Right cardiac atrium (tissue), 5 donors: Measurements from ENCODE around the gene MFAP1. TPM values are rescaled to one million over a fixed set of nuclear protein-coding genes. Genes with fewer than 3 reads are reported as not detected.
"Not testable (repeated sequence)": the region's sequence is repeated elsewhere in the genome, so short reads cannot be mapped to it uniquely, and the experiment has no call there.

ENCODE experiments used
- ATAC-seq, 2 donors: fragments of 200-7000 bp; cut with Tn5 transposase; one replicate each; pipeline versions ENCODE4 v1.8.0 to v1.9.1; 2020; ENCODE audit warnings: moderate library complexity in 2 of 2, mild to moderate bottlenecking in 1 of 2
- DNase-seq, 3 donors: peaks; one replicate each; pipeline ENCODE4 v3.0.0-alpha.2; 2020
- H3K27ac ChIP-seq: one replicate; pipeline ENCODE4 v1.5.1; 2013; ENCODE audit warnings: mild to moderate bottlenecking, low read length, control low read depth, moderate library complexity
- H3K27me3 ChIP-seq: one replicate; pipeline ENCODE4 v1.6.1; 2013; ENCODE audit not compliant: control insufficient read depth, insufficient read depth
- H3K4me1 ChIP-seq: one replicate; pipeline ENCODE4 v1.6.1; 2013; ENCODE audit warnings: low read length; ENCODE audit not compliant: control insufficient read depth, insufficient read depth
- H3K4me3 ChIP-seq: one replicate; pipeline ENCODE4 v1.5.1; 2013; ENCODE audit warnings: low read length, control low read depth
- H3K9me3 ChIP-seq: one replicate; pipeline ENCODE4 v1.6.1; 2013; ENCODE audit warnings: low read length; ENCODE audit not compliant: control insufficient read depth
- WGBS: extraction: QIAGEN DNeasy Blood & Tissue Kit; methylation state at CpG from one replicate; pipeline ENCODE4 v1.1.7; 2013; 5-methylcytosine and 5-hydroxymethylcytosine counted together
- intact Hi-C, 4 donors: fragments of 100-400 bp; cut with DNase I; formaldehyde crosslinking; loops; one replicate each; pipeline versions ENCODE4 v1.11.0 to v1.14.0; 2022 to 2023
- polyA plus RNA-seq: library from polyadenylated mRNA; stranded (reverse); fragments of 200-250 nt; gene quantifications from one replicate; pipeline ENCODE4 v1.2.3, GENCODE V29; 2013
- total RNA-seq, 4 donors: library from RNA; stranded (reverse); fragmentation: NEBNext Ultra II Directional; extraction: Animal tissue kit (Norgen Biotek cat#: 25700); gene quantifications; one replicate each; pipeline ENCODE4 v1.2.1, GENCODE V29; 2021
- donor health status: healthy with polysubstance abuse.
- donor health status: DM: no; HTN: yes; CAD: no.
- donor health status: DM: no; HTN: no; CAD: no.
- donor health status: DM: no; HTN: yes; CAD: no; lungs with severe emphysema.
- donor health status: DM: yes; HTN: yes; CAD: no.

MFAP1 gene
- total and polyA plus RNA-seq, 5 donors, result 17.4 to 21.2 (median 19.7) TPM

DNA sequence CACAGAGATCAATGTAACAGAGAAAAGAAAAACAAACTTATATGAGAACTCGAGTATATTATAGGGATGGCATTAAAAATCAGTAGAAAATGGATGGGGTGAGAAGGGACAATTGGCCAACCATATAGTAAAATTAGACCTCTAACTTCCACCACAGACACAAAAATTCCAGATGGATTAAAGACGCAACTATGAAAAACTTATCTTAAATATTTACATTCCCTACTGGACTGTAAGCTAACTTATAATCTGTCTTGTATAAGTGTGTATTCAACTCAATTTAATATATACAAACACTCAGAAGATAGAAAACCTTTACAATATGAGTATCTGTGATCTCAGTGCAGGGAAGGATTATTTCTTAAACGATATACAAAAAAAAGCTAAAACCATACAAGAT, 3.0 kb downstream of the MFAP1 start:
- Histone ChIP-seq H3K9me3 (no peaks in the 10 kb centered on the region), H3K27me3 (no peaks in the 10 kb centered on the region), H3K4me1 (peaks cover 7% of the 10 kb centered on the region), H3K27ac (no peak overlapping the region), H3K4me3 (no peak overlapping the region)
- WGBS, result 80% methylated on average over 3 of the region's 3 CpGs
- intact Hi-C loops, result no loop called here
- ATAC-seq (no peak), DNase-seq (no peak)

- WGBS, result 92% methylated on average over 5 of the region's 5 CpGs
- intact Hi-C loops, result not testable (repeated sequence)
These were observed 9.4 kb downstream of the MFAP1 start for GRCh38 chr15:43815064-43815463.

DNA sequence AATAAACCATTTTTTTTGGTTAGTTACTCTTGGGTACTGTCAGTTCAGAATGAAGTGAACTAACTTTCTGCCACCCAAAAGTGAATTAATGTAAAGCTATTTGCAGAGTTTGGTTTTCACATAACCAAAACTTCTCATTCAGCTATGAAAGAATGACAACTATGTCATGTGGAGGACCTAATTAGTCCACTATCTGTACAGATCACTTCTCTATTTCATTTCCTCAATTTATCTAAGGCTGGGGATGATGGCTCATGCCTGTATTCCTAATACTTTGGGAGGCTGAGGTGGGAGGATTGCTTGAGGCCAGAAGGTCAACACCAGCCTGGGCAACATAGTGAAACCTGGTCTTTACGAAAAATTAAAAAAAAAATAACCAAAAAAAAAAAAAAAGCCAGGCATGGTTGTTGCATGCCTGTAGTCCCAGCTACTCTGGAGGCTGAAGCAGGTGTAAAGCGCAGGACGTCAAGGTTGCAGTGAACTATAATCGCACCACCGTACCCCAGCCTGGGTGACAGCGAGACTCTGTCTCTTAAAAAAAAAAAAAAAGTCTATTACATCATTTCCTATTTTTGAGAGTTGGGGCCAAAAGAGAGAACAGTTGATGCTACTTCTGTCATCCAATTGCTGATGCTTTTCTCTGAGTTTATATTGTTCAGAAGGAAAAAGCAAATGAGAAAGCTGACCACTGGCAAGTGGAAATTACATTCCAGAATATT, 15.4 kb downstream of the MFAP1 start:
- H3K27ac ChIP-seq, result no peak overlapping the region
- WGBS, result 81% methylated on average over 6 of the region's 6 CpGs

More at GRCh38 chr15:43815064-43815463, 9.4 kb downstream of the MFAP1 start:
- not testable (repeated sequence) for H3K4me1 ChIP-seq, H3K4me3 ChIP-seq, H3K9me3 ChIP-seq, ATAC-seq, H3K27ac ChIP-seq, H3K27me3 ChIP-seq, DNase-seq

DNA sequence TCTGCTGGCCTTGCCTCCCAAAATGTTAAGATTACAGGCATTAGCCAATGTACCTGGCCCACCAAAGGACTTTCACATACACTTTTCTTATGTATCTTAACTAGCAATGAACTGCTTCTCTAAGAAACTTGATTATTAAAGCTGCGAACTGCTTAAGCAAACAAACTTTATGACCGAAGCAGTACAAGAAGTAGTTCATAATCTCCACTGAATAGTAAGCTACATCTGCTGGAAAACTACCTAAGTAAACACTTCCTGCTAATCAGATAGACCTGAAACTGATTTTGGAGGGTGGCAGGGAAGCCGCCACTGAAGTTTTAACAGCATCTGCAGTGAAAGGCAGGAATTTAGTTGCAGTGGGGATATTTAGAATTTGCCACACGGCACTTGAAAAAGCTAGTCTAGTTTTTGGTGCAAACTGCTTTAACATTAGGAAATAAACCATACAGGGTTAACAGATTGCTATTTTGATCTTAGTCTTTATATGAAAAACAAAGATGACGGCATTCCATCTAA, 16.0 kb downstream of the MFAP1 start:
- Histone ChIP-seq H3K4me3 (no peak overlapping the region), H3K9me3 (no peaks in the 10 kb centered on the region), H3K4me1 (no peaks in the 10 kb centered on the region), H3K27ac (no peak overlapping the region), H3K27me3 (no peaks in the 10 kb centered on the region)
- DNase-seq, result no peak
- WGBS, result 97% methylated on average over 5 of the region's 5 CpGs
- no peak for ATAC-seq
- intact Hi-C loops, result no loop called here

More for the DNA sequence above, 15.4 kb downstream of the MFAP1 start:
- H3K4me3 ChIP-seq, result no peak overlapping the region
- DNase-seq (no peak), ATAC-seq (no peak)
- no peaks in the 10 kb centered on the region for H3K9me3 ChIP-seq
- no peaks in the 10 kb centered on the region for H3K27me3 ChIP-seq
- intact Hi-C loops, result no loop called here
- no peaks in the 10 kb centered on the region for H3K4me1 ChIP-seq

GRCh38 chr15:43802676-43803075, 21.8 kb downstream of the MFAP1 start:
- WGBS, result 96% methylated on average over 7 of the region's 7 CpGs
- H3K4me3 ChIP-seq, H3K27ac ChIP-seq, intact Hi-C loops, H3K27me3 ChIP-seq, ATAC-seq, H3K4me1 ChIP-seq, H3K9me3 ChIP-seq, DNase-seq: not testable (repeated sequence)

DNA sequence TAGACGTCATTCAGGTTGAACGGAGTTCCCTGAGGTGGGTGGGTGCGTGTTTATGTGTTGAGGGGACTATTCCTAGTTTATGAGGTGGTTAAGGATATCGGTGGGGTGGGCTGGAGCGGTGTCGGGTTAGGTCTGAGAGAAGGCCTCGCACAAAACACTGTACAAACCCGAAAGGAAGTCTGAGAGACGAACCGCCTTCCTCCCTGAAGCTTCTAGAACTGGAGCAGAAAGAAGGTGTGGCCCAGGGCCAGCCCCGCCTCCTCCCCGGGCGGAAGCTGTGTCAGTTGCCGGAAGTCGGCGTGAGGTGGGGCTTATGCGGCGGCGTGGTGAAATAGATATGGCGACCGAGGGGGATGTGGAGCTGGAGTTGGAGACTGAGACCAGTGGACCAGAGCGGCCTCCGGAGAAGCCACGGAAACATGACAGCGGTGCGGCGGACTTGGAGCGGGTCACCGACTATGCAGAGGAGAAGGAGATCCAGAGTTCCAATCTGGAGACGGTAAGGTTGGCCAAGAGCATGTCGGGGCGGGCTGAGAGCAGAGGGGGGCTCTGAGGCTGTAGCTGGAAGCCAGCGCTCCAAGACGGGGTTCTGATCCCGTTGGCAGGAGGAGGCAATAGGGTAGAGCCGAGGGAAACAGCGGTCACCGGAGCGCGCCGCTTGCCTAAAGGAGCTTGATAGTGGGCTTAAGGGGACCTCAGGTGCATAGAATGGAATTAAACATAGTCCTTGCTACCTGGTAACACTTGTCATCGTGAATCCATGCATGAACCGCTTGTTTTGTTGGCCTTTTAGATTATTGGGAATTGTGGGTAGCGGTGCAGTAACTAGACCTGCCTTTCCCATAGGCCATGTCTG, 24.0 kb downstream of the MFAP1 start, which contains the start of gene HYPK:
TSS of gene HYPK (plus strand) at position 314 of the 856 bp plus-strand sequence. CDS start at position 338, 24 bp downstream.
- Histone ChIP-seq H3K4me3 (peak within 1 kb of the TSS; percentile 99), H3K27ac (peak within 1 kb of the TSS; percentile 89), H3K27me3 (no peaks in the 10 kb centered on the region), H3K9me3 (no peaks in the 10 kb centered on the region), H3K4me1 (peaks cover 15% of the 10 kb centered on the region)
- peak; percentile 95 to 98 (median 97) for DNase-seq
- intact Hi-C loops, result no loop called here
- WGBS, result 8% methylated on average over 44 of the region's 44 CpGs
- peak; percentile 92 to 93 for ATAC-seq

DNA sequence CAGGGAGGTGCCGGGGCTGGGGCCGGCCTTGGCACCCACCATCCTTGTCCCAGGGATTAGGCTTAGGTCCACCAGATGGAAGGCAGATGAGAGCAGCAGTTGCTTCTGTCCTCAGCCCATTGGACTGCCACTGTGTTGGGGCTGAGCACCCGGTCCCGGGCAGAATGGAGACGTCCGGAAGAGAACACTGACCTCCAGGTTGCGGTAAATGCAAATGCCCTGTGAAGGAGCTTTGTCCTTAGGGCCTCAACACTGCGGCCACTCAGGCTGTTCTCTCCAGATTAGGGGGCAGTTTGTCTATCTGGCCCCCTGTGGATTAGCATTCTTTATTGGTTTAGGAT, 24.6 kb downstream of the MFAP1 start, which contains the start of gene SERINC4:
TSS of gene SERINC4 (minus strand) at position 276 of the 341 bp plus-strand sequence. CDS start at position 42, 234 bp downstream.
- H3K27ac ChIP-seq, result peak within 1 kb of the TSS; percentile 89
- 97% methylated on average over 8 of the region's 8 CpGs for WGBS
- ATAC-seq, result peak; percentile 6 to 7
- H3K27me3 ChIP-seq, result no peaks in the 10 kb centered on the region
- intact Hi-C loops, result no loop called here
- no peaks in the 10 kb centered on the region for H3K9me3 ChIP-seq
- peak in 1 of 3 donors; percentile 54 for DNase-seq
- H3K4me3 ChIP-seq, result peak within 1 kb of the TSS; percentile 99
- H3K4me1 ChIP-seq, result peaks cover 20% of the 10 kb centered on the region

GRCh38 chr15:43799209-43799944, 25.1 kb downstream of the MFAP1 start:
- peaks cover 26% of the 10 kb centered on the region for H3K4me1 ChIP-seq
- peak overlapping the region; percentile 89 for H3K27ac ChIP-seq
- no peak overlapping the region for H3K4me3 ChIP-seq
- ATAC-seq (no peak), DNase-seq (peak in 1 of 3 donors; percentile 52)
- no peaks in the 10 kb centered on the region for H3K9me3 ChIP-seq
- intact Hi-C loops, result no loop called here
- 90% methylated on average over 16 of the region's 16 CpGs for WGBS
- no peaks in the 10 kb centered on the region for H3K27me3 ChIP-seq

DNA sequence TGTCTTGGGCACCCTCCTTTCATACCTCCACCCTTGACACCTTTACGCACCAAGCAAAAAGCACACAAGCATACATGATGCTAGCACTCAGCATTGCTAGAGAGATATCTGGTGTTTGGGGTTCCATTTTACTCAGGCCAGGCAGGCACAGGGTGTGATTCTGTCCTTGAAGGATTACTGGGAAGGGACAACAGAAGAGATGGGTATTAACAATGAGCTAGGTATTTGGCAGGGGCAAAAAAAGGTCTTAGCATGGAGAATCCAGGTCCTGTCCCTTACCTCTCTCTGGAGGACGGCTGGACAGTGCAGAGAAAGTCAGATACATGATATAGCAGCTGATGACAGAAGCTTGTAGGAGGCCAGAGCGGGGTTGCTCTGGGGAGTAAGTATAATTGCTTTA, 27.9 kb downstream of the MFAP1 start:
- Histone ChIP-seq H3K4me3 (no peak overlapping the region), H3K27ac (no peak overlapping the region), H3K9me3 (no peaks in the 10 kb centered on the region), H3K27me3 (no peaks in the 10 kb centered on the region), H3K4me1 (peaks cover 33% of the 10 kb centered on the region)
- 80% methylated on average over 3 of the region's 3 CpGs for WGBS
- DNase-seq, result no peak
- ATAC-seq, result no peak
- intact Hi-C loops, result no loop called here

- ATAC-seq, result no peak
- Histone ChIP-seq H3K4me3 (no peak overlapping the region), H3K27ac (no peak overlapping the region), H3K4me1 (peaks cover 33% of the 10 kb centered on the region), H3K9me3 (no peaks in the 10 kb centered on the region), H3K27me3 (no peaks in the 10 kb centered on the region)
- intact Hi-C loops, result no loop called here
- DNase-seq, result no peak
These were observed 28.5 kb downstream of the MFAP1 start for GRCh38 chr15:43795997-43796396.
